Coronary artery (tissue), 2 donors: ENCODE measurements around the gene FRMD4A.

Experiments used
- DNase-seq: peaks from one replicate; pipeline ENCODE4 v3.0.0-alpha.2; 2017; ENCODE audit warnings: low spot score
- H3K27ac ChIP-seq, 2 donors: fragments of 200-600 bp; sonication (generic); one replicate each; pipeline ENCODE4 v1.5.1; 2016 to 2019
- H3K4me3 ChIP-seq: fragments of 200-600 bp; sonication (generic); 2 replicates; pipeline ENCODE4 v1.5.1; 2016; ENCODE audit warnings: mild to moderate bottlenecking, moderate library complexity
- CTCF ChIP-seq: fragments of 200-600 bp; sonication (generic); IDR thresholded peaks from one replicate; pipeline ENCODE4 v1.5.1; 2019; ENCODE audit warnings: antibody characterized with exemption

FRMD4A gene

DNA sequence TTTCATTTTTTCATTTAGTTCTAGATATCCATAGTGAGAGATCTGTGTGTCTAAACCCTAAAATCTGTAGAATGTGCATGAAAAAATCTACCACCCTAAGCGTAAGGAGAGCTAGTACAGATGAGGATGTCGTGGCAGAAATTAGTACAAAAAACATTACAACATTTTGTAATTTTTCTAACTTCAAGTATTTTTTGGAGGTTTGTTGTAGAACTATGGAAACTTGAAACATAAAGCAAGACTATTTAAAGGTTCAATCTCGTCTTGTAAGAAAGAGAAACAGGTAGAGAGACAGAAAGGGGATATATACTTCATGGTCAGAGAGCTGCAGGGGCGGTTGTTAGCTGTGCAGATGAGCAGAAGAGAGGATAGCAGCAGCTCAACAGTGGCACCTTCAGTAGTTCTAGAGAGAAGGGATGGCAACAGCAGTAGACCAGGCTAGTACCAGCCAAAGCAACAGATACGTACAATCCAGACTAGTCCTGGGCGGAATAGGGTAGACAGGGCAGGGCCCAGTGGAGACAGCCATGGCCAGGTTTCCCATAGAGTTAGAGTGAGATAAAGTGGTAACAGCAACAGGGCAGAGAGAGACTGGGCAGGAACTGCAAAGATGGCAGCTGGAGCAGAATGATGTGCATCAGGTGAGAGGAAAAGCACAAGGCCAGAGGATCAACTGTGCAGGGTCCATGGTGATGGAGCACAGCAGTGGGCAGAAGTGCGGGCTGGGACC is 145.2 kb downstream of the FRMD4A start:
- Histone ChIP-seq H3K27ac (no peak overlapping the region), H3K4me3 (no peak overlapping the region)
- no peak for TF ChIP-seq CTCF
- DNase-seq, result no peak

- DNase-seq, result no peak
- TF ChIP-seq CTCF, result no peak
- H3K27ac ChIP-seq, result no peak overlapping the region
- no peak overlapping the region for H3K4me3 ChIP-seq
These were observed 145.8 kb downstream of the FRMD4A start for GRCh38 chr10:14184841-14185315.

- no peak for TF ChIP-seq CTCF
- no peak overlapping the region for H3K27ac ChIP-seq
- H3K4me3 ChIP-seq, result no peak overlapping the region
- no peak for DNase-seq
These were observed 147.9 kb downstream of the FRMD4A start for GRCh38 chr10:14182781-14183180.

DNA sequence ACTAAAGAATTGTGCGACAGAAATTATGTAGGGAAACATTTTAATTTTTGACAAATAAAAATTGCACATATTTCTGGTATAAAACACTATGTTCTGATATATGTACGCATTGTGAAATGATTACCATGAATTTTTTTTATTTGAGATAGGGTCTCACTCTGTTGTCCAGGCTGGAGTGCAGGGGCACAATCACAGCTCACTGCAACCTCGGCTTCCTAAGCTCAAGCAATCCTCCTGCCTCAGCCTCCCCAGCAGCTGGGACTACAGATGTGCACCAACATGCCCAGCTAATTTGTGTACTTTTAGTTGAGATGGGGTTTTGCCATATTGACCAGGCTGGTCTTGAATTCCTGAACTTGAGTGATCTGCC is 149.2 kb downstream of the FRMD4A start:
- TF ChIP-seq CTCF, result no peak
- H3K27ac ChIP-seq, result no peak overlapping the region
- no peak overlapping the region for H3K4me3 ChIP-seq
- DNase-seq, result no peak

DNA sequence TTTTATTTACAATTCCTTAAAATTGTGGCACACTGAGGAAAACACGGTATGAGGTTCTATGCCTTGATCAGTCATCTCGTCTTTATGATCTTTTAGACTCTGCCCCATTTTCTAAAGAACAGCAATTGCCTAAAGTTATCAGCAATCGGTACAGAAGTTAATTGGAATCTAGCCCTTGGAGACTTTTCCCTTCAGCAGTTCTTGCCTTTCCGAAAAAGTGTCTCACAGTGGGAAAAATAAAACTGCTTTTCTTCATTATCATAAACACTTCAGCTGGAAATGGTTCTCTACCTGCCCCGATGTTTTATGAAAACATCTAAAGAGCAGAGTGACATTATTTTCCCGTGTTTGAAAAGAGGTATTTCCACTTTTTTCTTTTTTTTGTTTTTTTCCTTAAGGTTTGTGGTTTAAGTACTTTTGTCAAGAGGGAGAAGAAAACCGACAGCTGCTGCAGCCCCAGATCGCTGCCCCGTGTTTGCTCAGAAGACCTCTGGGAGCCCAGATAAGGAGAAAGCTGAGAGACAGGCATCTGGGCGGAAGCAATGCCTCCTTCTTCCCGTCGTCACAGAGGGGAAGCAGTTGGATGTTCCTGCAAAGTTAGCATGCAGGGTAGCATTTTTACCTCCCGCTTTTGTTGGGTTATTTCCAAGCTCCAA is 149.7 kb downstream of the FRMD4A start:
- no peak for TF ChIP-seq CTCF
- Histone ChIP-seq H3K27ac (no peak overlapping the region), H3K4me3 (no peak overlapping the region)
- DNase-seq, result no peak

GRCh38 chr10:14179251-14179650 is 151.5 kb downstream of the FRMD4A start:
- no peak for DNase-seq
- H3K27ac ChIP-seq, result no peak overlapping the region
- no peak for TF ChIP-seq CTCF
- H3K4me3 ChIP-seq, result no peak overlapping the region
